OCI-LY7 (cell line): Measurements from ENCODE around the gene AUNIP.

Experiments used
- EZH2phosphoT487 ChIP-seq: fragments of 200-600 bp; sonication (generic); IDR thresholded peaks from 2 replicates; pipeline ENCODE4 v1.6.1; 2018; ENCODE audit warnings: low read depth, borderline replicate concordance, mild to moderate bottlenecking, mixed run types, antibody characterized with exemption, low read length, moderate library complexity, mixed read lengths
- TF ChIP-seq, protein P1 (sequence below): fragments of 200-600 bp; sonication (generic); conservative IDR thresholded peaks from 2 replicates; pipeline ENCODE4 v1.5.1; 2014; ENCODE audit warnings: mild to moderate bottlenecking, antibody characterized with exemption, low read length, moderate library complexity, mixed read lengths

DNA sequence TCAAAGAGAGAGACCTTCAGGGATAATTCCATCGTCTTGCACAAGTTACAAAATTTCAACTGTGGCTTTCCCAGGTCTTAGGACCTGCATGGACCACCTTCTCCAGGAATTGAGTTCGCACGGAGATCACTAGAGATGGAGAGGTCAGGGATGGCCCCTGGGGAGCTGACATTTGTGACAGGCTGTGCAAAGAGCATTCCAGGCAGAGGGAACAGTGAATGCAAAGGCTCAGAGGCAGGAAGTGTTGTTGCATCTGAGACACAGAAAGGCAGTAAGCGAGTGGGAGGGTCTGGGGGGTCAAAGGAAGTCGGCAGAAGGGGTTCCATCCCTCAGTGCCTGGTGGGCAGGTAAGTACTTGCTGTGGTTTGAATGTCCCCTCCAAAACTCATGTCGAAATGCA is 68.8 kb downstream of the AUNIP start:
- TF ChIP-seq, protein P1, sequence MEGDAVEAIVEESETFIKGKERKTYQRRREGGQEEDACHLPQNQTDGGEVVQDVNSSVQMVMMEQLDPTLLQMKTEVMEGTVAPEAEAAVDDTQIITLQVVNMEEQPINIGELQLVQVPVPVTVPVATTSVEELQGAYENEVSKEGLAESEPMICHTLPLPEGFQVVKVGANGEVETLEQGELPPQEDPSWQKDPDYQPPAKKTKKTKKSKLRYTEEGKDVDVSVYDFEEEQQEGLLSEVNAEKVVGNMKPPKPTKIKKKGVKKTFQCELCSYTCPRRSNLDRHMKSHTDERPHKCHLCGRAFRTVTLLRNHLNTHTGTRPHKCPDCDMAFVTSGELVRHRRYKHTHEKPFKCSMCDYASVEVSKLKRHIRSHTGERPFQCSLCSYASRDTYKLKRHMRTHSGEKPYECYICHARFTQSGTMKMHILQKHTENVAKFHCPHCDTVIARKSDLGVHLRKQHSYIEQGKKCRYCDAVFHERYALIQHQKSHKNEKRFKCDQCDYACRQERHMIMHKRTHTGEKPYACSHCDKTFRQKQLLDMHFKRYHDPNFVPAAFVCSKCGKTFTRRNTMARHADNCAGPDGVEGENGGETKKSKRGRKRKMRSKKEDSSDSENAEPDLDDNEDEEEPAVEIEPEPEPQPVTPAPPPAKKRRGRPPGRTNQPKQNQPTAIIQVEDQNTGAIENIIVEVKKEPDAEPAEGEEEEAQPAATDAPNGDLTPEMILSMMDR: no peak
- no peak for TF ChIP-seq EZH2phosphoT487
